Stimulated activated CD4-positive, alpha-beta T cell treated with anti-CD3 and anti-CD28 coated beads, Interleukin-1b, Interleukin-23, amount 100 ng/mL, for 24 hours (primary cell): ENCODE data around the gene GJD3.
"Not testable (repeated sequence)": the region's sequence is repeated elsewhere in the genome, so short reads cannot be mapped to it uniquely, and the experiment has no call there.

Experiments
- DNase-seq, 4 experiments: peaks; one replicate each; pipeline ENCODE4 v3.0.0-alpha.2; 2020; ENCODE audit warnings: low read depth in 4 of 4, low spot score in 1 of 4

Gene GJD3

DNA sequence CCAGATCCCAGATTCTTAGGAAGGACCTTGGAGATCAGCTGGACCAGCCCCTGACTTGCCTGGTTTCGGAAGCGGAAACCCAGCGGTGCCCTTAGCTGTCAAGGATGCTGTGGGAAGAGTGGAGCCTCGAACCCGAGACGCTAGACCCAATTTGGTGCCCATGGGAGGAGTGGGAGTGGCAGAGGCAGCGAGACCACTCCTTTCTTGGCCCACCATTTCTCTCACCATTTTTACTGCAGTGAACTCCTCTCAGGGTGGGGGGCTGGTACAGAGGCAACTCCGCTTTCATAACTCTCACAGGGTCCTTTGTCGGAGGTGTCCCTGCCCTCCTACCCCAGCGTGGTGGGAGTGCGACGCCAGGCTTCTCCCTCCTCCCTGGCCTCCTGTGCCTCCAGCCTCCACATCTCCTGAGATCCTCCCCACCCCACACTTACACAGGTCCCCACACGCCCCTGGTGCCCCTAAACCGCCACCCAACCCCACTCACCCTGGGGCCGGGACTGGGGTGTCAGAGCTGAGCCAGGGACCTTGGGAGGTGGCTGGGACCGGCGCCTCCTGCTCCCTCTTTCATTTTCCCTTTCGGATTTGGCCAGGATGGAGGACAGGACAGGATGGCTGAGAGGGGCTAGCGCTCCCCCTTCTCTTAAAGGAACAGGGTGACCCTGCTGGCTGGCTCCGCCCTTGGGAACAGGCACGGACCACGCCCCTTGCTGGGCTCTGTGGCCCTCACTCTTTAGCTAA is at the start of gene GJD3:
Gene GJD3 (minus strand): TSS at position 617 of the 741 bp plus-strand sequence. CDS start 922 bp downstream, outside the sequence.
- no peak for DNase-seq

- DNase-seq, result not testable (repeated sequence)
Measured at GRCh38 chr17:40414312-40414711, 49.8 kb upstream of the GJD3 start.

GRCh38 chr17:40412880-40413279 is 48.3 kb upstream of the GJD3 start:
- no peak for DNase-seq

- DNase-seq, result no peak
Measured at GRCh38 chr17:40411821-40412220, 47.3 kb upstream of the GJD3 start.

- DNase-seq, result no peak
Measured at GRCh38 chr17:40410082-40410481, 45.5 kb upstream of the GJD3 start.

DNA sequence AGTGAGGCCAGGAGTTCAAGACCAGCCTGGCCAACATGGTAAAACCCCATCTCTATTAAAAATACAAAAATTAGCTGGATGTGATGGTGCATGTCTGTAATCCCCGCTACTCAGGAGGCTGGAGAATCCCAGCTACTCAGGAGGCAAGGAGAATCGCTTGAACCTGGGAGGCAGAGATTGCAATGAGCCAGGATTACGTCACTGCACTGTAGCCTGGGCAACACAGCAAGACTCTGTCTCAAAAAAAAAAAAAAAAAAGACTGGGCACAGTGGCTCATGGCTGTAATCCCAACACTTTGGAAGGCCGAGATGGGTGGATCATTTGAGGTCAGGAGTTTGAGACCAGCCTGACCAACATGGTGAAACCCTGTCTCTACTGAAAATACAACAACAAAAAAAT is 45.0 kb upstream of the GJD3 start:
- not testable (repeated sequence) for DNase-seq

DNA sequence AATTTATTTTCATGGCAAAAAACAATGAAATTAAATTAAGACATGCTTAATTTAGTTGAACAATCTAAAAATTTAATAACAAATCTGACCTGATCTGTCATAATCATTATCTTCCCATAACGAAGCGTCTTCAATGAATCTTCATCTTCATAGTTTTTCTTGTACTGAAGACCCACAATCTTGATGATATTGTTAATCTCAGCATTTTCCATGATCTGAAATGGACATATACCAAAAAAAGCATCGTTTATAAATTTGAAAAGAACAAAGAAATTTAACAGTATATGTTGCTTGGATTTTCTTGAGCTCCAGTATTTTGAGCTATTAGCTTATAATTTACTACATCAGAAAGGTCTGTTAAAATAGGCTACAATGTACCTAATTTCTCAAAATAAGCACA is 42.9 kb upstream of the GJD3 start:
- no peak for DNase-seq

DNA sequence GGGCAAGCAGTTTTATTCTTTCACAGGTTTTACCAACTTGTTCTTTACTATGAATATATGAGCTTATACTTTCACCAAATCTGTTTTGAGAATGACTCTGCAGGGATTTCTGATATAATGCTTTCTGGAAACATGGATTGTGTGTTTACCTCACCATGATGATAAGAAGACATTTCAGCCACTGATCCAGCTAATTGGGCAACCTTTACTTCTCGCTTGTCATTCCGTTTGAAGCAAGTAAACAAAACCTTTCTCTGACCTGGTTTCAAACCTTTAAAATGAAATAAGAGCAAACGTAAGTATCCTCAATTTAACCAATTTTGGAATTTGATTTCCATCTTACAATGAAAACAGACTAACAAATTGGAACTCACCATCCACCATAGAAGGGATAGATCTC is 39.5 kb upstream of the GJD3 start:
- no peak for DNase-seq

- no peak for DNase-seq
Measured at GRCh38 chr17:40402668-40403067, 38.1 kb upstream of the GJD3 start.

- no peak for DNase-seq
Measured at GRCh38 chr17:40399185-40399584, 34.6 kb upstream of the GJD3 start.

DNA sequence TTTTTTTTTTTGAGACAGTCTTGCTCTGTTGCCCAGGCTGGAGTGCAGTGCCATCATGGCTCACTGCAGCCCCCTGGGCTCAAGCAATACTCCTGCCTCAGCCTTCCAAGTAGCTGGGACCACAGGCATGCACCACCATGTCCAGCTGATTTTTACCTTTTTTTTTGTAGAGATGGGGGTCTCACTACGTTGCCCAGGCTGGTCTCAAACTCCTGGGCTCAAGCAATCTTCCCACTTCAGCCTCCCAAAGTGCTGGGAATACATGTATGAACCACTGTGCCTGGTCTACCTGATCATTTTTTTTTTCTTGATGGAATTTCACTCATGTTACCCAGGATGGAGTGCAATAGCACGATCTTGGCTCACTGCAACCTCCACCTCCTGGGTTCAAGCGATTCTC is 22.0 kb upstream of the GJD3 start:
- DNase-seq, result not testable (repeated sequence)

- no peak for DNase-seq
Measured at GRCh38 chr17:40382251-40382650, 17.7 kb upstream of the GJD3 start.

- no peak for DNase-seq
Measured at GRCh38 chr17:40378966-40379365, 14.4 kb upstream of the GJD3 start.

GRCh38 chr17:40377832-40378231 is 13.3 kb upstream of the GJD3 start:
- DNase-seq, result no peak

GRCh38 chr17:40376541-40376940 is 12.0 kb upstream of the GJD3 start:
- not testable (repeated sequence) for DNase-seq

GRCh38 chr17:40375786-40376185 is 11.2 kb upstream of the GJD3 start:
- DNase-seq, result not testable (repeated sequence)

- no peak for DNase-seq
Measured at GRCh38 chr17:40374821-40375498, 10.4 kb upstream of the GJD3 start.

GRCh38 chr17:40373999-40374398 is 9.5 kb upstream of the GJD3 start:
- DNase-seq, result no peak

DNA sequence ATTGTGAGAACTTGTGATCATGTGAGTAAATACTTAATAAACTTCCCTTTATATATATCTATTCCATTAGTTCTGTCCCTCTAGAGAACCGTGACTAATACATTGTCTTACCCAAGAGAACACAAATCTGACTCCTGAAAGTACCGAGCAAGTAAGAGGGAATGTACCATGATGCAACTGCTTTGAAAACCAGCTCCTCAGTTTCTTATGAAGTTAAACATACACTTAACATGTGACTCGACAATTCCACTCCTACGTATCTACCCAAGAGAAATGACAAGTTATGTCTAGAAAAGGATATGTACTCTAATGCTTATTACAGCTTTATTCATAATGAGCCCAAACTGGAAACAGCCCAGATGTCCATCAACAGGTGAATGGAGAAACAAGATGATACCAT is 8.8 kb upstream of the GJD3 start:
- DNase-seq, result no peak

DNA sequence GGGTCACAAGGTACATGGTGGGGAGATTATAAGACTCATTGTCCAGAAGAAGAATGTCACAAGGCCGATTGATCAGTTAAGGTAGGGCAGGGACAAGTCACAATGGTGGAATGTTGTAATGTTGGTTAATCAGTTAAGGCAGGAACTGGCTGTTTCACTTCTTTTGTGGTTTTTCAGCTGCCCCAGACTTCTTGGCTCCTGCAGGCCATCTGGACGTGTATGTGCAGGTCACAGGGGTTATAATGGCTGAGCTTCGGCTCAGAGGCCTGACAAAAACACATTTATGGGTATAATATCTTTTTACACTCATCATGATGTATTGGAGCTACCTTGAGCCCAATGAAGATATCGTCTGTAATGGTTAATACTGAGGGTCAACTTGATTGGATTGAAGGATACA is 8.1 kb upstream of the GJD3 start:
- not testable (repeated sequence) for DNase-seq

DNA sequence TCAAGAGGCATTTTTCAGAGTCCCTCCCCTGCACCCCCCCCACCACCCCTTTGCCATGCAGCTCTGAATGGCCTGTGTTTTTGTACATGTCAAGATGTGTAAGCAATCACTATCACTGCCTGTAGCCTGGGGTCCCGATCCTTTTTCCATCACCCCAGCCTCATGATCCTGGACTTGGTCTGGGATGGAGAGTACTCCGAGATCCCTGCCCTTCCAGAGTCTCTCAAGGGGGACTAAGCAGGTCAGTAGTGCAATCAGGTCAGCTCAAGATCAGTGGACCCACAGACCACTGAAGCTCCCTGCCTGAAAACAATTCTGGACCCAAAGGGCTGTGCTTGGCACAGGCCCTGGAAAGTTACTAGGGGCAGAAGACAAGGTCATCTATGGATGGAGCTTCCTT is 7.5 kb upstream of the GJD3 start:
- DNase-seq, result no peak

- DNase-seq, result no peak
Measured at GRCh38 chr17:40371261-40371929, 6.9 kb upstream of the GJD3 start.
